SK-N-MC (cell line): ENCODE measurements around the gene NR1H3.

Experiments
- DNase-seq: peaks from one replicate; pipeline ENCODE4 v3.0.0-alpha.2; 2011; ENCODE audit warnings: low read depth, low spot score
- H3K27ac ChIP-seq: fragments of 200-600 bp; sonication (generic); 2 replicates; pipeline ENCODE4 v1.5.1; 2016; ENCODE audit warnings: mixed run types
- H3K36me3 ChIP-seq: fragments of 200-600 bp; sonication (generic); 2 replicates; pipeline ENCODE4 v1.6.1; 2017; ENCODE audit warnings: antibody characterized with exemption, low read length, mixed read lengths; ENCODE audit not compliant: insufficient read depth
- H3K4me3 ChIP-seq: fragments of 200-600 bp; sonication (generic); 2 replicates; pipeline ENCODE4 v1.5.1; 2016
- H3K9ac ChIP-seq: fragments of 200-600 bp; sonication (generic); 2 replicates; pipeline ENCODE4 v1.8.0; 2017; ENCODE audit warnings: mixed run types, mixed read lengths; ENCODE audit not compliant: insufficient read length
- H3K9me3 ChIP-seq: fragments of 200-600 bp; sonication (generic); 2 replicates; pipeline ENCODE4 v1.6.1; 2017; ENCODE audit warnings: low read depth, mild to moderate bottlenecking, antibody characterized with exemption, low read length, moderate library complexity, mixed read lengths
- EZH2 ChIP-seq: fragments of 200-600 bp; sonication (generic); IDR thresholded peaks from one replicate; pipeline ENCODE4 v1.6.1; 2017; ENCODE audit warnings: antibody characterized with exemption
- FOXP2 ChIP-seq: optimal IDR thresholded peaks from 2 replicates; pipeline ENCODE3; 2011; ENCODE audit warnings: mild to moderate bottlenecking, moderate library complexity; ENCODE audit not compliant: insufficient read depth; ENCODE audit errors: extremely low read length, control extremely low read depth
- POLR2AphosphoS5 ChIP-seq: IDR thresholded peaks from 2 replicates; pipeline ENCODE4 v1.6.1; 2012; ENCODE audit warnings: mild to moderate bottlenecking, low read depth, low read length, borderline replicate concordance

Gene NR1H3

DNA sequence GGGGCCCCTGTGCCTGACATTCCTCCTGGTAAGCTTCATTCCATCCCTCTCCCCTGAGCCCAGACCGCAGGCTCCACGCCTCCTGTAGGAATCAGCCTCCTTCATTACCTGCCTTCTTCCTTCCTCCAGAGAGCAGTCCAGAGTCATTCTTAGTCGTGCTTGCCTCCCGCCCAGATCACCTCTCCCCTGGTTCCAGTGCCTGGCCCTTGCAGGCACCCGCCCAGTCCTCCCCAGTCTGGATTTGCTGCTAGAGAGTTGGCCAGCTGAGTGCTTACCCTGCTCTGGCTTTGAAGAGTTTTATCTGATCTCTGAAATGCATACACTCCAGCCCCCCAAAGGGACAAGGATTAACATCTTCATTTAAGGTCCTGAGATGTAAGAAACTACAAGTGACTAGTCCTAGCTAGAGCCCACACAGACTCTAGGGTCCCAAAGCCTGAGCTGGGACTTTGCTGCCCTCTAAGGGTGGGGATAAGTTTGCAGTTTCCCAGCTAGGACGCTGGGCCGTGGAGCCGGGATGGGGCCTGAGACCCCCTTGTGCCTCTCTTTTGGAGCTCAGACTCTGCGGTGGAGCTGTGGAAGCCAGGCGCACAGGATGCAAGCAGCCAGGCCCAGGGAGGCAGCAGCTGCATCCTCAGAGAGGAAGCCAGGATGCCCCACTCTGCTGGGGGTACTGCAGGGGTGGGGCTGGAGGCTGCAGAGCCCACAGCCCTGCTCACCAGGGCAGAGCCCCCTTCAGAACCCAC lies 1.6 kb downstream of the NR1H3 start:
- no peaks in the 10 kb centered on the region for H3K36me3 ChIP-seq
- H3K4me3 ChIP-seq = no peak overlapping the region
- no peak for DNase-seq
- H3K9me3 ChIP-seq = no peaks in the 10 kb centered on the region
- peak overlapping the region; percentile 31; the same call in 1 of the 2 replicates for H3K27ac ChIP-seq
- no peak overlapping the region for H3K9ac ChIP-seq
- TF ChIP-seq POLR2AphosphoS5 = no peak
- no peak for TF ChIP-seq EZH2
- no peak for TF ChIP-seq FOXP2

DNA sequence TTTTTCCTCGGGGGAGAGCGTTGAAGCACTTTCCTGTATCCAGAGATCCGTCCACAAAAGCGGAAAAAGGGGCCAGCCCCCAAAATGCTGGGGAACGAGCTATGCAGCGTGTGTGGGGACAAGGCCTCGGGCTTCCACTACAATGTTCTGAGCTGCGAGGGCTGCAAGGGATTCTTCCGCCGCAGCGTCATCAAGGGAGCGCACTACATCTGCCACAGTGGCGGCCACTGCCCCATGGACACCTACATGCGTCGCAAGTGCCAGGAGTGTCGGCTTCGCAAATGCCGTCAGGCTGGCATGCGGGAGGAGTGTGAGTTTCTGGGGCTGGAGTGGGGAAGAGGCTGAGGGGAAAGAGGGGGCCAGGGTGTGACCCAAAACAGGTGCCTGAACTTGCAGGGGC lies 2.6 kb downstream of the NR1H3 start:
- TF ChIP-seq EZH2 = no peak
- TF ChIP-seq POLR2AphosphoS5 = no peak
- no peak for TF ChIP-seq FOXP2
- Histone ChIP-seq H3K36me3 (no peaks in the 10 kb centered on the region), H3K9me3 (no peaks in the 10 kb centered on the region), H3K27ac (no peak overlapping the region), H3K9ac (no peak overlapping the region), H3K4me3 (no peak overlapping the region)
- no peak for DNase-seq

DNA sequence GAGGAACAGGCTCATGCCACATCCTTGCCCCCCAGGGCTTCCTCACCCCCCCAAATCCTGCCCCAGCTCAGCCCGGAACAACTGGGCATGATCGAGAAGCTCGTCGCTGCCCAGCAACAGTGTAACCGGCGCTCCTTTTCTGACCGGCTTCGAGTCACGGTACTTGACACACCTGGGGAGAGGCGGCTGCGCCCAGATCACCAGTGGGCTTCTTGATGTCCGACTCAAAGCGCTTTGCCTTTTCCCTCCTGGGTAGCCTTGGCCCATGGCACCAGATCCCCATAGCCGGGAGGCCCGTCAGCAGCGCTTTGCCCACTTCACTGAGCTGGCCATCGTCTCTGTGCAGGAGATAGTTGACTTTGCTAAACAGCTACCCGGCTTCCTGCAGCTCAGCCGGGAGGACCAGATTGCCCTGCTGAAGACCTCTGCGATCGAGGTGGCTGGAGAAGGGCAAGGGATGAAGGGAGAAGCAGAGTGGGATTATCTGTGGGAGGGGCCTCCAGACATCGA lies 3.5 kb downstream of the NR1H3 start:
- TF ChIP-seq POLR2AphosphoS5 = no peak
- no peak for TF ChIP-seq EZH2
- TF ChIP-seq FOXP2 = no peak
- H3K27ac ChIP-seq = no peak overlapping the region
- no peaks in the 10 kb centered on the region for H3K36me3 ChIP-seq
- no peak for DNase-seq
- no peak overlapping the region for H3K9ac ChIP-seq
- no peak overlapping the region for H3K4me3 ChIP-seq
- no peaks in the 10 kb centered on the region for H3K9me3 ChIP-seq

DNA sequence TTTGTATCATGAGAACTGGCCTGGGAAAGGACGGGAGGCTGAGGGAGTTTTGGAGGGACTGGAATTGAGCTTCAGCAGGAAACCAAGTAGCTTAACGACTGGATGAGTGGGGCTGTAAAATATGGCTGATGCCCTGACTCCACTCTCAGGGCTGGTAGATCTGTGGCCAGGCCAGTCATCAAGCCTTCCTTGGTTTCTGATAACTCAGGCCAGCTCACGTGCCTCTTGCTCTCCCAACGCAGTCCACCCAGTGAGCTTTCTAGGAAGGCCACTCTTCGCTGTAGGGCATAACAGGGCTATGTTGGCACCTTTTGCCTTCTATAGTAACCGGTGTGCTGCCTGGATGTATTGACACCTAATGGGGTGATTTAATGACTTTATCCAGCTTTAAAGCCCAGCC lies 6.3 kb downstream of the NR1H3 start:
- no peak for TF ChIP-seq POLR2AphosphoS5
- TF ChIP-seq FOXP2 = no peak
- TF ChIP-seq EZH2 = no peak
- 0 out of 2 replicates have a peak overlapping the region, but pooled peaks have one; percentile 3 for H3K27ac ChIP-seq
- H3K36me3 ChIP-seq = no peaks in the 10 kb centered on the region
- DNase-seq = no peak
- no peak overlapping the region for H3K4me3 ChIP-seq
- no peak overlapping the region for H3K9ac ChIP-seq
- H3K9me3 ChIP-seq = no peaks in the 10 kb centered on the region

DNA sequence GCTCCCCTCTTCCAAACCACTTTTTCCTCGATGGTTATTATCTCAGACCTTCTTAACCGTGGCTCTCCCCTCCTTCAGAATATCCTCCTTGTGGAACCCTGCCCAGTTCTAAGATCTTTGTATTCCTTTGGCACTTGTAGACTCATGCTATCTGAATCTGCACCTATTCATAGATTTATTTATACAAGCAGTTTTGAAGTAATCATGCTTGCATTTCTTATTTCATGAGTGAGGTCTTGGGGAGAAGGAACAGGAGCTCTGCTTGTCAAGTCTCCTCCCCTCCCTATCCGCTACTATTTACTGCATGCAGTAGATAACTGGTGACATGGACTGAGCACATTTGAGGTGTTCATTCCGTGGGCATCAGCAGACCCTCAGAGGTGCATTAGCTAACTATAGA lies 6.7 kb downstream of the NR1H3 start:
- Histone ChIP-seq H3K36me3 (no peaks in the 10 kb centered on the region), H3K9me3 (no peaks in the 10 kb centered on the region), H3K27ac (no peak overlapping the region)

DNA sequence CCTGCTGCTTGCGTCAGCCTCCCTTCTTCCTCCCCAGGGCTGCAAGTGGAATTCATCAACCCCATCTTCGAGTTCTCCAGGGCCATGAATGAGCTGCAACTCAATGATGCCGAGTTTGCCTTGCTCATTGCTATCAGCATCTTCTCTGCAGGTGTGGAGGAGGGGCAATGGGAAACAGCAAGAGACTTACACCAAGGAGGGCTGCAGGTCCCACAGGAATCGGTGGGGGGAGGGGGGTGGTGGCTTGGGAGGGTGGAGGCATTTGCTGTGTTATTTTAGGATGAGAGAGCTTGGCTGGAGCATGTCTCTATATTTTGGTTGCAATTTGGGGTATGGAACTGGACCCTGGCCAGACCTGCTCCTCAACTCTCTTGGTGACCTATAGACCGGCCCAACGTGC lies 10.1 kb downstream of the NR1H3 start:
- Histone ChIP-seq H3K36me3 (no peaks in the 10 kb centered on the region), H3K27ac (peak overlapping the region; percentile 98), H3K4me3 (peak overlapping the region; percentile 81), H3K9me3 (no peaks in the 10 kb centered on the region), H3K9ac (no peak overlapping the region)
- no peak for DNase-seq
- no peak for TF ChIP-seq EZH2
- TF ChIP-seq FOXP2 = no peak
- no peak for TF ChIP-seq POLR2AphosphoS5

More for the DNA sequence above, 6.7 kb downstream of the NR1H3 start:
- Histone ChIP-seq H3K4me3 (no peak overlapping the region), H3K9ac (no peak overlapping the region)
- TF ChIP-seq FOXP2 (no peak), EZH2 (no peak), POLR2AphosphoS5 (no peak)
- DNase-seq = no peak

DNA sequence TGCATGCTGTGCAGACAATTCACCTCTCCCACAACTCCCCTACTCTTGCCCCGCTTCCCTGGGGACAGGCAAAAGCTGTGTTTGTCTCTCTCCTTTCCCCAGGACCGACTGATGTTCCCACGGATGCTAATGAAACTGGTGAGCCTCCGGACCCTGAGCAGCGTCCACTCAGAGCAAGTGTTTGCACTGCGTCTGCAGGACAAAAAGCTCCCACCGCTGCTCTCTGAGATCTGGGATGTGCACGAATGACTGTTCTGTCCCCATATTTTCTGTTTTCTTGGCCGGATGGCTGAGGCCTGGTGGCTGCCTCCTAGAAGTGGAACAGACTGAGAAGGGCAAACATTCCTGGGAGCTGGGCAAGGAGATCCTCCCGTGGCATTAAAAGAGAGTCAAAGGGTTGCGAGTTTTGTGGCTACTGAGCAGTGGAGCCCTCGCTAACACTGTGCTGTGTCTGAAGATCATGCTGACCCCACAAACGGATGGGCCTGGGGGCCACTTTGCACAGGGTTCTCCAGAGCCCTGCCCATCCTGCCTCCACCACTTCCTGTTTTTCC lies 10.7 kb downstream of the NR1H3 start:
- Histone ChIP-seq H3K27ac (peak overlapping the region; percentile 98), H3K9me3 (no peaks in the 10 kb centered on the region)
- no peak for DNase-seq

DNA sequence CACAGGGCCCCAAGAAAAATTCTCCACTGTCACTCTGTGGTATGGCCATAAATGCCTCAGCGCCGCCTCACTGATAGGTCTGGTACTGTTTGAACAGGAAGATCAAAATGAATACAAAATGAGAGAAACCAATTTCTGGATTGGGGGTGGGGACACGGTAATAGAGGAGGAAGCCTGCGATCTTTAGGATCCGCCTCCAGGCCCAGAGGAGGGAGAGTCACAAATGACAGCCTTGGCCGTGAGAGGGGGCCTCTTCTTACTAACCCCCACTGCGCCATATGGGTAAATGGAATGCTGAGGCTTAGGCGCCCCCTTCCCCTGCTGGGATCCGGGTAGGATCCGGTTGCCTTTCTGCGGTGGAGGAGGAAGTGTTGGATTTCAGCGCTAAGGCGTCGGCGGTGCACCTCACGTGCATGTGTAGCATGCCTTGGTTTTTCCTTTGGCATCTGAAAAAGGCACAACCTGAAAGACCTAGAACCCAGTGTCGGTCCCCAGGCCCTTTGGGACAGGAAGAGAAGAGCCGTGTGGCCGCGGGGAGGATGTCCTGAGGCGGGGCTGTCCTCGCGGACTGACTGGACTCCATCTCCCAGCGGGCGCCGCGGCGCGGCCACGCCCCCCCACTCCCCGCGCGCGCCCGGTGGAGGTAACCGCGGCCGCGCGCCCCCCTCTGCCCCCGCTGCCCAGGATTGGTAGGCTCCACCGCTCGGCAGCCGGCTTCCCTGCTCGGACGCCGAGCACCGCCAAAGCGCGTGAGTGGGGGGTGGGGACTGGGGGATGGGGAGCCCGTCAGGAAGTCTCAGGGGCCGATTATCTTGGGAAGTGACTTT lies 11.4 kb downstream of the NR1H3 start:
- DNase-seq = peak; percentile 90
- H3K27ac ChIP-seq = peak overlapping the region; percentile 98
- peak overlapping the region; percentile 82 for H3K9ac ChIP-seq
- no peaks in the 10 kb centered on the region for H3K9me3 ChIP-seq
- H3K36me3 ChIP-seq = peaks cover under 1% of the 10 kb centered on the region; the same call in 1 of the 2 replicates
- TF ChIP-seq EZH2 (no peak), POLR2AphosphoS5 (peak; percentile 73), FOXP2 (no peak)
- H3K4me3 ChIP-seq = peak overlapping the region; percentile 81

More for the DNA sequence above, 10.7 kb downstream of the NR1H3 start:
- Histone ChIP-seq H3K9ac (peak overlapping the region; percentile 82), H3K4me3 (peak overlapping the region; percentile 81), H3K36me3 (no peaks in the 10 kb centered on the region)
- no peak for TF ChIP-seq POLR2AphosphoS5
- TF ChIP-seq EZH2 = no peak
- TF ChIP-seq FOXP2 = no peak

DNA sequence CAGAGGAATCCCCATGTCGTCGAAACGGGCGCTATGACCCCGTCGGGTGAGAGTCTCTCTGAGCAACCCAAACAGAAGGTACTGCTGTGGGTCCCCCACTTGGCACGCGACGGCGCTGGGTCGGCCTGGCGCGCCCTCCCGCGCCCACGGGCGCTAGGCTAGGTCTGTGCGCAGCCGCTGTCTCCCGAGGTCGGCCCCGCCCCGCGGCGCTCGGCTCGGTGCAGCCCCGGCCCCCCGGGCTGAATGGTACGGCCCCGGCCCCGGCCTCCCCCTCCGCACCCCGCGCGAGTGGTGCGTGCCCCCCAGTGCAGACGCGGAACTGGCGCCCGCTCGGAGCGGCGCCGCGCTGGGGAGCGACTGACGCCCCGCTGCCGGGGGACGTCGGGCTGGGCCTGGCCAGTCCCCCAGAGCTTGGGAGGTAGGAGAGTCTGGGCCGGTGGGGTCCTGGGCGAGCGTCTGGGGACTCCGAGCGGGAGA lies 12.1 kb downstream of the NR1H3 start, which contains the start of gene MADD:
MADD (plus strand) TSS at position 305 of the 477 bp plus-strand sequence.
- peak within 1 kb of the TSS; percentile 82 for H3K9ac ChIP-seq
- peak within 1 kb of the TSS; percentile 81 for H3K4me3 ChIP-seq
- peaks cover 7% of the 10 kb centered on the region; the same call in 1 of the 2 replicates for H3K36me3 ChIP-seq
- H3K27ac ChIP-seq = peak within 1 kb of the TSS; percentile 98
- no peak for DNase-seq
- TF ChIP-seq FOXP2 = peak; percentile 66
- no peak for TF ChIP-seq EZH2
- peak; percentile 75 for TF ChIP-seq POLR2AphosphoS5
- H3K9me3 ChIP-seq = no peaks in the 10 kb centered on the region
